H1 (cell line): ENCODE measurements around the gene PASK. TPM values are rescaled to one million over a fixed set of nuclear protein-coding genes. Genes with fewer than 3 reads are reported as not detected.

Experiments used
- ASH2L ChIP-seq: fragments of 200-600, 300-600 bp; sonication (generic); IDR thresholded peaks from one replicate; pipeline ENCODE4 v1.7.1; 2017; ENCODE audit warnings: low read length
- CBX5 ChIP-seq: fragments of 300-800, 300-1000 bp; sonication (generic); IDR thresholded peaks from 2 replicates; pipeline ENCODE4 v1.7.1; 2016; ENCODE audit warnings: antibody characterized with exemption, low read length, low read depth
- CHD7 ChIP-seq: fragments of 300-600 bp; sonication (generic); IDR thresholded peaks from 2 replicates; pipeline ENCODE4 v1.7.1; 2012; ENCODE audit warnings: low read length, moderate library complexity, mild to moderate bottlenecking, inconsistent platforms; ENCODE audit not compliant: insufficient replicate concordance
- CREB1 ChIP-seq: IDR thresholded peaks from 2 replicates; pipeline ENCODE4 v1.6.1; 2012; ENCODE audit warnings: inconsistent platforms
- HDAC6 ChIP-seq: IDR thresholded peaks from one replicate; pipeline ENCODE4 v1.7.1; 2012; ENCODE audit warnings: low read depth, mild to moderate bottlenecking, inconsistent platforms, low read length, moderate library complexity
- PHF8 ChIP-seq: fragments of 200-600 bp; sonication (generic); conservative IDR thresholded peaks from 2 replicates; pipeline ENCODE4 v1.7.1; 2012; ENCODE audit warnings: low read depth, mild to moderate bottlenecking, inconsistent platforms, low read length, moderate library complexity
- POLR2A ChIP-seq, 2 experiments: IDR thresholded peaks; 1 replicate in 1 of 2; 2 replicates in 1 of 2; pipeline ENCODE4 v1.6.1; 2011; ENCODE audit warnings: low read depth in 2 of 2, low read length in 2 of 2, mild to moderate bottlenecking in 2 of 2; ENCODE audit errors: control extremely low read depth in 1 of 2
- POLR2AphosphoS5 ChIP-seq: IDR thresholded peaks from 2 replicates; pipeline ENCODE4 v1.6.1; 2011; ENCODE audit warnings: low read depth, low read length
- RAD21 ChIP-seq, 2 experiments: IDR thresholded peaks in 1 of 2; conservative IDR thresholded peaks in 1 of 2; 2 replicates each; pipeline ENCODE4 v1.6.1; 2011; ENCODE audit warnings: low read depth in 2 of 2, low read length in 2 of 2, improper control_type of control experiment in 1 of 2, inconsistent platforms in 1 of 2, mild to moderate bottlenecking in 1 of 2, moderate library complexity in 1 of 2
- RBBP5 ChIP-seq: IDR thresholded peaks from 2 replicates; pipeline ENCODE4 v1.7.1; 2012; ENCODE audit warnings: low read depth, mild to moderate bottlenecking, inconsistent platforms, low read length, moderate library complexity, borderline replicate concordance
- SIN3A ChIP-seq, 2 experiments: IDR thresholded peaks in 1 of 2; conservative IDR thresholded peaks in 1 of 2; 2 replicates each; pipeline ENCODE4 v1.6.1; 2011 to 2012; ENCODE audit warnings: low read length in 2 of 2, improper control_type of control experiment in 1 of 2, low read depth in 1 of 2, mild to moderate bottlenecking in 1 of 2
- SIRT6 ChIP-seq: IDR thresholded peaks from one replicate; pipeline ENCODE4 v1.7.1; 2012; ENCODE audit warnings: low read length, inconsistent platforms
- polyA plus RNA-seq, 7 experiments: library from polyadenylated mRNA; depleted of rRNA in 3 of 7; stranded (reverse) in 5 of 7; unstranded in 2 of 7; fragments of >200 nt in 5 of 7; fragments of 200-250 nt in 2 of 7; gene quantifications; 1 replicate in 5 of 7; 2 replicates in 1 of 7; 4 replicates in 1 of 7; pipeline versions ENCODE4 v1.2.1 to v1.2.3, GENCODE V29; 2011 to 2013; ENCODE audit warnings: missing spikeins in 2 of 7, mixed read lengths in 2 of 7
- total RNA-seq: library from RNA; stranded (reverse); fragmentation: NEBNext Ultra II Directional; extraction: Animal tissue kit (Norgen Biotek cat#: 25700); gene quantifications from 2 replicates; pipeline ENCODE4 v1.2.1, GENCODE V29; 2021

PASK gene
- total and polyA plus RNA-seq, 2 of the 8 experiments (the other 6 are each of a cell fraction or from before 2014, with no cell fraction given): 20.5 to 66.1 TPM

GRCh38 chr2:241083091-241083415, 66.2 kb downstream of the PASK start (continued):
- TF ChIP-seq CHD7 (no peak), RBBP5 (no peak), SIRT6 (no peak), ASH2L (no peak), POLR2AphosphoS5 (no peak), HDAC6 (no peak), POLR2A (IDR thresholded peaks at IDR 0.05; ENCODE audit: control extremely low read depth in 1 of 2, low read depth in 2 of 2, low read length in 2 of 2) (no peak), CREB1 (no peak), PHF8 (no peak), SIN3A (conservative IDR thresholded peaks at IDR 0.05 in 1 of 2, IDR thresholded peaks at IDR 0.05 in 1 of 2; ENCODE audit: low read depth in 1 of 2, low read length in 2 of 2) (no peak), RAD21 (IDR thresholded peaks at IDR 0.05 in 1 of 2, conservative IDR thresholded peaks at IDR 0.05 in 1 of 2; ENCODE audit: low read depth in 2 of 2, low read length in 2 of 2) (no peak), CBX5 (no peak)
